Measurements from ENCODE around the gene NFKBIB. TPM values are rescaled to one million over a fixed set of nuclear protein-coding genes. Genes with fewer than 3 reads are reported as not detected.

NFKBIB gene
- total and polyA plus RNA-seq, 2 of the 13 experiments (the other 11 are each of a cell fraction or from before 2014, with no cell fraction given), result 8.6 to 14.9 TPM

- TF ChIP-seq ZNF496 (CRISPR knock-in tag; IDR thresholded peaks at IDR 0.05; ENCODE audit: insufficient replicate concordance), result no peak
- no peak for TF ChIP-seq PHB2 (IDR thresholded peaks at IDR 0.05; ENCODE audit: partially characterized antibody)
- TF ChIP-seq FOXO4 (CRISPR knock-in tag; conservative IDR thresholded peaks at IDR 0.05), result no peak
- no peak for TF ChIP-seq ZNF784 (CRISPR knock-in tag; IDR thresholded peaks at IDR 0.05; ENCODE audit: borderline replicate concordance)
- no peak for TF ChIP-seq MNT (IDR thresholded peaks at IDR 0.05)
- TF ChIP-seq HNF4A (CRISPR knock-in tag; IDR thresholded peaks at IDR 0.05), result peak; percentile 10; the same call in 1 of the 2 replicates
- TF ChIP-seq SMYD3 (CRISPR knock-in tag; IDR thresholded peaks at IDR 0.05), result no peak
- TF ChIP-seq KLF9 (CRISPR knock-in tag; IDR thresholded peaks at IDR 0.05; ENCODE audit: low read depth), result no peak
- no peak for TF ChIP-seq ZNF616 (CRISPR knock-in tag; IDR thresholded peaks at IDR 0.05; ENCODE audit: low read depth)
- no peak for TF ChIP-seq ZNF546 (CRISPR knock-in tag; conservative IDR thresholded peaks at IDR 0.05)
- TF ChIP-seq ZBTB49 (CRISPR knock-in tag; IDR thresholded peaks at IDR 0.05; ENCODE audit: borderline replicate concordance), result no peak
- TF ChIP-seq RFX5 (IDR thresholded peaks at IDR 0.05; ENCODE audit: low read depth, low read length), result no peak
- TF ChIP-seq ZBTB10 (CRISPR knock-in tag; IDR thresholded peaks at IDR 0.05; ENCODE audit: borderline replicate concordance), result no peak
- TF ChIP-seq PRDM4 (CRISPR knock-in tag; IDR thresholded peaks at IDR 0.05; ENCODE audit: borderline replicate concordance), result no peak
- TF ChIP-seq ZNF878 (CRISPR knock-in tag; IDR thresholded peaks at IDR 0.05), result no peak
- no peak for TF ChIP-seq CHCHD3 (CRISPR knock-in tag; IDR thresholded peaks at IDR 0.05)
- no peak for TF ChIP-seq ZNF737 (CRISPR knock-in tag; IDR thresholded peaks at IDR 0.05; ENCODE audit: borderline replicate concordance)
- no peak for TF ChIP-seq ZNF557 (CRISPR knock-in tag; IDR thresholded peaks at IDR 0.05)
- TF ChIP-seq ZNF550 (CRISPR knock-in tag; IDR thresholded peaks at IDR 0.05; ENCODE audit: borderline replicate concordance), result no peak
Observed at GRCh38 chr19:38900202-38900629, 447 bp downstream of the NFKBIB start (continued).
